Effector CD4-positive, alpha-beta T cell (primary cell): ENCODE results near the gene FBRS.
"Not testable (repeated sequence)": the region's sequence is repeated elsewhere in the genome, so short reads cannot be mapped to it uniquely, and the experiment has no call there.

Experiments
- DNase-seq: peaks from one replicate; pipeline ENCODE4 v3.0.0-alpha.2; 2020

Gene FBRS

DNA sequence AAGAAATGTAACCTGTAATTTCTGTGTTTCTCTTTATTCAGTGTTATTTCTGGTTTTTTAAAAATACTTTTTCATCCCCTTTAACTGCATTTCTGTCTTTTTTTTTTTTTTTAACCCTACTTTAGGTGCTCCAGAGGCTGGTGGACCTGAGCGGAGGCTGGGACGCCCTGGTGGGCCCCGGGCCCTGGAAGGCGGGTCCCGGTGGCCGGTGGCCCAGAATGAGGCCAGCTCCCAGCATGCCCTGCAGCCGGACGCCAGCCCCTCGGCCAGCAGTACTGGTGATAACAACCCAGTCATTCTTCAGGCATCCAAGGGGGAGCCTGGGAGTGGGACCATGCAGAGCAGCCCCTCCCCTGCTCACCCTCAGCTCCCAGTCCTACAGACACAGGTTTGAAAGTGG lies 42.3 kb downstream of the FBRS start:
- no peak for DNase-seq

DNA sequence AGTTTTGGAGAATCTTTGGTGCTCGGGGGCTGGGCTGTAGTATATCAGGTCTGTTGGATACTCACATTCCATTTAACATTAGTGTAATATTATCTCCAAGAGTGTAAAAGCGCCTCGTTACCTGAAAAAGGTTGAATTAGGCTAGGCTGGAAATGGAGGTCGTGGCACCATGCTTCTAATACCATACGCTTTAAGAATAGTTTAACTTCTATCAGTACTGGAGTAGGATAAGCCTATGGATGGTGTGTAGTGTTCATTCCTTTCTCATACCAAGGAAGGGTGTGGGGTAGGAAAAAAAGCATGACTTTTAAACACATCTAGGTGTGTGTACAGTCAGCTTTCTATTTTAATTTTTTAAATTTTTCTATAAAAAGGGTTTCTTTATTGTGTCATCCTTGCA lies 42.7 kb downstream of the FBRS start:
- DNase-seq, result no peak

DNA sequence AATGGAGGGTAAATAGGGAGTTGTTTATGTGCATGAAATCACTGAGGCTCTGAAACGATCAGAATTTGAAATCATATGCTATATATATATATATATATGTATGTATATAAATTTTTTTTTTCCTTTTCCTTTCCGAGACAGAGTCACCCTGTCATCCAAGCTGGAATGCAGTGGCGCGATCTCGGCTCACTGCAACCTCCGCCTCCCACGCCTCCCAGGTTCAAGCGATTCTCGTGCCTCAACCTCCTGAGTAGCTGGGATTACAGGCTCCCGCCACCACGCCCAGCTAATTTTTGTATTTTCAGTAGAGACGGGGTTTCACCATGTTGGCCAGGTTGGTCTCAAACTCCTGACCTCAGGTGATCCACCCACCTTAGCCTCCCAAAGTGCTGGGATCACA lies 44.8 kb downstream of the FBRS start:
- not testable (repeated sequence) for DNase-seq

DNA sequence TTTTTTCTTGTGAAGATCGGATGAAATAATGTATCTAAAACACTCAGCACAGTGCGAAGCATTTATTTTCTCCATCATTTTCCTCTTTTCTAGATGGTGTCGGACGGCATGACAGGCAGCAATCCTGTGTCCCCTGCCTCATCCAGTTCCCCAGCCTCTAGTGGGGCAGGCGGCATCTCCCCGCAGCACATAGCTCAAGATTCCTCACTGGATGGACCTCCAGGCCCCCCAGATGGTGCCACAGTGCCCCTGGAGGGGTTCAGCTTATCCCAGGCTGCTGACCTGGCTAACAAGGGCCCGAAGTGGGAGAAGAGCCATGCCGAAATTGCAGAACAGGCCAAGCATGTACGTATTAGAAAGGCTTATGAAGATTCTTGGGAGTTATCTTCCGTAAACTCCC lies 45.7 kb downstream of the FBRS start:
- DNase-seq, result no peak

DNA sequence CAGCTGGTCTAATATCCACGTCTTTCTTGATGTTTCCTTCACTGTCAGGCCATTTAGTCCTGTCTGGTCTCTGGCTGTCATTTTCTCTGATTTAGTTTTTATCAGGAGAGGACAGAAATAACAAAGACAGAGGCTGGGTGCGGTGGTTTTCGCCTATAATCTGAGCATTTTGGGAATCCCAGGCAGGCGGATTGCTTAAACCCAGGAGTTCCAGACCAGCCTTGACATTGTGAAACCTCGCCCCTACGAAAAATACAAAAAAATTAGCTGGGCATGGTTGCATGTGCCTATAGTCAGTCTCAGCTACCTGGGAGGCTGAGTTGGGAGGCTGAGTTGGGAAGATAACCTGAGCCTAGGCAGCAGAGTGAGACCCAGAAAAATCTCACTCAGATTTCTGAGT lies 47.8 kb downstream of the FBRS start:
- no peak for DNase-seq

DNA sequence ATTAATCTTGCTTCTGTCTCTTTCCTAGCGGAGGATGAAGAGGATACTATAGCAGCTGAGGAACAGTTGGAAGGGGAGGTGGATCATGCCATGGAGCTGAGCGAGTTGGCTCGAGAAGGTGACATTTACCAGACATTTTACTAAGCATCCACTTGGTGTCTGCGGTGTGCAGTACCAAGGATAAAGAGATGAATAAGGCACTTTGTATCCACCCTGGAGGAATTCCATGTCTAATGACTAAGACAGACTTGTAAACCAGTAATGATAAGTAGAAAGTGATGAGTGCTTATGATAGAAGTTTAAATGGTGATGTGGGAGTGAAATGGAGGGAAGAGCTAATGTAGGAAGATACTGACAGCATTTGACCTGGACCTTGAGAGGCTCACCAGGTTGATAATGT lies 52.7 kb downstream of the FBRS start:
- no peak for DNase-seq

DNA sequence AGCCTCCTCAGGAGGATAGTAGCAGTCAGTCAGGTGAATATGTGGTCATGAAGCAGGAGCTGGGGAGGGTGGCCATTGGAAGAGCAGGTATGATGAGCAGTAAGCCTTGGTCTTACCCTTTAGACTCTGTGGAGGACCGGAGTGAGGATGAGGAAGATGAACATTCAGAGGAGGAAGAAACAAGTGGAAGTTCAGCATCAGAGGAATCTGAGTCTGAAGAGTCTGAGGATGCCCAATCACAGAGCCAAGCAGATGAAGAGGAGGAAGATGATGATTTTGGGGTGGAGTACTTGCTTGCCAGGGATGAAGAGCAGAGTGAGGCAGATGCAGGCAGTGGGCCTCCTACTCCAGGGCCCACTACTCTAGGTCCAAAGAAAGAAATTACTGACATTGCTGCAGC lies 53.5 kb downstream of the FBRS start:
- no peak for DNase-seq

DNA sequence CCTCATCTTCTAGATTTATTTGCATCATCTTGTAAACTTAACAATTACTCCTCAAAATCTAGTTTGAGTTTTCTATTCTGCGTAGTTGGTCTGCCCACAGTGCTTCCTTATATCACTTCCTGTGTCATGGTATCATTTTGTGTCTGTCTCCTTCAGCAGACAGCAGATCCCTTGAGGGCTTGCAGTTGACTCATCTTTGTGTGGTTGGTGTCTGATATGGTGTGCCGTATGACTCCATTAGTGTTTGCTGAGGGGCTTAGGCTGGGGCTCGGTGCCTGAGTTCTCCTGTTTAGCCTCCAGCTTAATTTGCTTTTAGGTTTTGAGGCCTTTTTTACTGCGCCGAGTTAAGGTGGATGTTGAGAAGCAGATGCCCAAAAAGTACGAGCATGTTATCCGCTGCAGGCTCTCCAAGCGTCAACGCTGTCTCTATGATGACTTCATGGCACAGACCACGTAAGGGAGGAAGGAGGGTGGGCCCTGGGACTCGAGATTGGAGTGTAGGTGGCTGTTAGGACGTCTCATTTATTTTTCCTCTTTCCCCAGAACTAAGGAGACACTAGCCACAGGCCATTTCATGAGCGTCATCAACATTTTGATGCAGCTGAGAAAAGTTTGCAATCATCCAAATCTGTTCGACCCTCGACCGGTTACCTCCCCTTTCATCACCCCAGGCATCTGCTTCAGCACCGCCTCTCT lies 57.7 kb downstream of the FBRS start:
- DNase-seq, result peak; percentile 33

DNA sequence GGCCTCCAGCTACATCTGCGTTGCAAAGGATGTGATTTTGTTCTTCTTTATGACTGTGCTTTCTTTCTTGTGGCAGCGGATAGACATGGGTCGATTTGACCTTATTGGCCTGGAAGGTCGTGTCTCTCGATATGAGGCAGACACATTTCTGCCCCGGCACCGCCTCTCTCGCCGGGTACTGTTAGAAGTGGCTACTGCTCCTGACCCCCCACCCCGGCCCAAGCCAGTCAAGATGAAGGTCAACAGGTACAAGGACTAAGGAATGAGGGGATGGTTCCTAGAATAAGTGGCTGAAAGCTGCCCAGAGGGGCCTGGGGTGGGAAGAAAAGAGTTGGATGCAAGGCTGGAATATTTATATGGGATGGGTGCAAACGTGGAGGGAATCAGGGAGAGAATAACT lies 61.9 kb downstream of the FBRS start:
- DNase-seq, result no peak
